Neural cell (in vitro differentiated cells): ENCODE measurements around the gene FAM13B. TPM values are rescaled to one million over a fixed set of nuclear protein-coding genes. Genes with fewer than 3 reads are reported as not detected.

ENCODE experiments used
- H2AFZ ChIP-seq: fragments of 200-600, 300-800 bp; sonication (generic), shearing (Covaris generic); 2 replicates; pipeline ENCODE4 v1.6.0; 2014; ENCODE audit warnings: low read depth, mild to moderate bottlenecking, antibody characterized with exemption, low read length, moderate library complexity
- H3F3A ChIP-seq: fragments of 200-600 bp; shearing (Covaris generic); 2 replicates; pipeline ENCODE4 v1.6.1; 2016; ENCODE audit warnings: mild to moderate bottlenecking, moderate library complexity, mixed read lengths, antibody characterized with exemption, low read length; ENCODE audit not compliant: insufficient read depth, poor library complexity, severe bottlenecking
- H3K27ac ChIP-seq: fragments of 200-600, 300-800 bp; sonication (generic), shearing (Covaris generic); 2 replicates; pipeline ENCODE4 v1.5.1; 2014; ENCODE audit warnings: mild to moderate bottlenecking, low read length, moderate library complexity
- H3K27me3 ChIP-seq: fragments of 300-800, 200-600 bp; sonication (generic), shearing (Covaris generic); 2 replicates; pipeline ENCODE4 v1.6.0; 2014; ENCODE audit warnings: mild to moderate bottlenecking, low read depth, low read length, moderate library complexity; ENCODE audit not compliant: insufficient read depth
- H3K36me3 ChIP-seq: fragments of 300-800, 200-600 bp; sonication (generic), shearing (Covaris generic); 2 replicates; pipeline ENCODE4 v1.5.1; 2014; ENCODE audit warnings: mild to moderate bottlenecking, antibody characterized with exemption, low read length, moderate library complexity; ENCODE audit not compliant: insufficient read depth
- H3K4me2 ChIP-seq: fragments of 300-800, 200-600 bp; sonication (generic), shearing (Covaris generic); 2 replicates; pipeline ENCODE4 v1.6.0; 2014; ENCODE audit warnings: mild to moderate bottlenecking, low read length
- H3K4me3 ChIP-seq: fragments of 300-800, 200-600 bp; sonication (generic), shearing (Covaris generic); 2 replicates; pipeline ENCODE4 v1.5.1; 2014; ENCODE audit warnings: mild to moderate bottlenecking, low read length, moderate library complexity
- H3K79me2 ChIP-seq: fragments of 200-600 bp; shearing (Covaris generic); replicated peaks from 2 replicates; pipeline ENCODE4 v1.6.0; 2014; ENCODE audit warnings: mild to moderate bottlenecking, low read length, moderate library complexity; ENCODE audit not compliant: insufficient read depth
- H3K9ac ChIP-seq: fragments of 300-800, 200-600 bp; sonication (generic), shearing (Covaris generic); 2 replicates; pipeline ENCODE4 v1.6.1; 2016; ENCODE audit warnings: mild to moderate bottlenecking, low read length, mixed read lengths
- H3K9me2 ChIP-seq: fragments of 200-600 bp; shearing (Covaris generic); 2 replicates; pipeline ENCODE4 v1.6.1; 2016; ENCODE audit warnings: mild to moderate bottlenecking, low read length, mixed read lengths; ENCODE audit not compliant: insufficient read depth
- H3K9me3 ChIP-seq: fragments of 200-600, 300-800 bp; sonication (generic), shearing (Covaris generic); 2 replicates; pipeline ENCODE4 v1.6.1; 2016; ENCODE audit warnings: mild to moderate bottlenecking, mixed run types, low read length, moderate library complexity, mixed read lengths
- H4K20me1 ChIP-seq: fragments of 200-600 bp; shearing (Covaris generic); 2 replicates; pipeline ENCODE4 v1.6.1; 2016; ENCODE audit warnings: mild to moderate bottlenecking, mixed run types; ENCODE audit not compliant: insufficient read depth
- EP300 ChIP-seq: fragments of 450-650 bp; conservative IDR thresholded peaks from 2 replicates; pipeline ENCODE4 v1.6.1; 2014; ENCODE audit warnings: antibody characterized with exemption, mild to moderate bottlenecking, moderate library complexity; ENCODE audit not compliant: poor library complexity, severe bottlenecking
- EZH2 ChIP-seq: fragments of 200-600, 300-800 bp; shearing (Covaris generic), sonication (generic); IDR thresholded peaks from 2 replicates; pipeline ENCODE4 v1.6.1; 2014; ENCODE audit warnings: antibody characterized with exemption, low read length, borderline replicate concordance, mild to moderate bottlenecking; ENCODE audit not compliant: insufficient read depth, poor library complexity, severe bottlenecking
- MXI1 ChIP-seq: fragments of 450-650 bp; conservative IDR thresholded peaks from 2 replicates; pipeline ENCODE4 v1.6.1; 2014; ENCODE audit warnings: antibody characterized with exemption, mild to moderate bottlenecking; ENCODE audit not compliant: poor library complexity, severe bottlenecking
- POLR2AphosphoS5 ChIP-seq: IDR thresholded peaks from 2 replicates; pipeline ENCODE4 v1.6.1; 2012
- RAD21 ChIP-seq: fragments of 450-650 bp; conservative IDR thresholded peaks from 2 replicates; pipeline ENCODE4 v1.6.1; 2014; ENCODE audit warnings: antibody characterized with exemption, mild to moderate bottlenecking, moderate library complexity
- SMC3 ChIP-seq: fragments of 450-650 bp; conservative IDR thresholded peaks from 2 replicates; pipeline ENCODE4 v1.6.1; 2014; ENCODE audit warnings: antibody characterized with exemption, mild to moderate bottlenecking, moderate library complexity; ENCODE audit not compliant: poor library complexity
- TAF1 ChIP-seq: IDR thresholded peaks from 2 replicates; pipeline ENCODE4 v1.6.1; 2012; ENCODE audit warnings: low read depth
- polyA plus RNA-seq: library from polyadenylated mRNA; depleted of rRNA; stranded (reverse); fragments of >200 nt; gene quantifications from 2 replicates; pipeline ENCODE4 v1.2.3, GENCODE V29; 2014
- TF ChIP-seq, protein P1 (sequence below): IDR thresholded peaks from 2 replicates; pipeline ENCODE4 v1.6.1; 2012; ENCODE audit warnings: borderline replicate concordance

FAM13B gene
- polyA plus RNA-seq, 1 donor from 2014 or later: 61.6 TPM

- H3K36me3 ChIP-seq: no peaks in the 10 kb centered on the region
- no peaks in the 10 kb centered on the region for H3F3A ChIP-seq
- no peak for TF ChIP-seq POLR2AphosphoS5
- peak; percentile 84 for TF ChIP-seq MXI1
- no peak for TF ChIP-seq EZH2
- TF ChIP-seq, protein P1, sequence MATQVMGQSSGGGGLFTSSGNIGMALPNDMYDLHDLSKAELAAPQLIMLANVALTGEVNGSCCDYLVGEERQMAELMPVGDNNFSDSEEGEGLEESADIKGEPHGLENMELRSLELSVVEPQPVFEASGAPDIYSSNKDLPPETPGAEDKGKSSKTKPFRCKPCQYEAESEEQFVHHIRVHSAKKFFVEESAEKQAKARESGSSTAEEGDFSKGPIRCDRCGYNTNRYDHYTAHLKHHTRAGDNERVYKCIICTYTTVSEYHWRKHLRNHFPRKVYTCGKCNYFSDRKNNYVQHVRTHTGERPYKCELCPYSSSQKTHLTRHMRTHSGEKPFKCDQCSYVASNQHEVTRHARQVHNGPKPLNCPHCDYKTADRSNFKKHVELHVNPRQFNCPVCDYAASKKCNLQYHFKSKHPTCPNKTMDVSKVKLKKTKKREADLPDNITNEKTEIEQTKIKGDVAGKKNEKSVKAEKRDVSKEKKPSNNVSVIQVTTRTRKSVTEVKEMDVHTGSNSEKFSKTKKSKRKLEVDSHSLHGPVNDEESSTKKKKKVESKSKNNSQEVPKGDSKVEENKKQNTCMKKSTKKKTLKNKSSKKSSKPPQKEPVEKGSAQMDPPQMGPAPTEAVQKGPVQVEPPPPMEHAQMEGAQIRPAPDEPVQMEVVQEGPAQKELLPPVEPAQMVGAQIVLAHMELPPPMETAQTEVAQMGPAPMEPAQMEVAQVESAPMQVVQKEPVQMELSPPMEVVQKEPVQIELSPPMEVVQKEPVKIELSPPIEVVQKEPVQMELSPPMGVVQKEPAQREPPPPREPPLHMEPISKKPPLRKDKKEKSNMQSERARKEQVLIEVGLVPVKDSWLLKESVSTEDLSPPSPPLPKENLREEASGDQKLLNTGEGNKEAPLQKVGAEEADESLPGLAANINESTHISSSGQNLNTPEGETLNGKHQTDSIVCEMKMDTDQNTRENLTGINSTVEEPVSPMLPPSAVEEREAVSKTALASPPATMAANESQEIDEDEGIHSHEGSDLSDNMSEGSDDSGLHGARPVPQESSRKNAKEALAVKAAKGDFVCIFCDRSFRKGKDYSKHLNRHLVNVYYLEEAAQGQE: no peak
- TF ChIP-seq TAF1: no peak
- peaks cover 51% of the 10 kb centered on the region for H3K79me2 ChIP-seq
- H3K27ac ChIP-seq: peak overlapping the region; percentile 100
- peak overlapping the region; percentile 100 for H3K9ac ChIP-seq
- no peaks in the 10 kb centered on the region for H3K9me3 ChIP-seq
- no peaks in the 10 kb centered on the region for H3K27me3 ChIP-seq
- peak overlapping the region; percentile 66 for H3K4me2 ChIP-seq
- peak overlapping the region; percentile 93 for H3K4me3 ChIP-seq
- H2AFZ ChIP-seq: peak overlapping the region; percentile 87
- no peaks in the 10 kb centered on the region for H4K20me1 ChIP-seq
- no peaks in the 10 kb centered on the region for H3K9me2 ChIP-seq
These were observed 779 bp downstream of the FAM13B start for GRCh38 chr5:138032028-138032571.

DNA sequence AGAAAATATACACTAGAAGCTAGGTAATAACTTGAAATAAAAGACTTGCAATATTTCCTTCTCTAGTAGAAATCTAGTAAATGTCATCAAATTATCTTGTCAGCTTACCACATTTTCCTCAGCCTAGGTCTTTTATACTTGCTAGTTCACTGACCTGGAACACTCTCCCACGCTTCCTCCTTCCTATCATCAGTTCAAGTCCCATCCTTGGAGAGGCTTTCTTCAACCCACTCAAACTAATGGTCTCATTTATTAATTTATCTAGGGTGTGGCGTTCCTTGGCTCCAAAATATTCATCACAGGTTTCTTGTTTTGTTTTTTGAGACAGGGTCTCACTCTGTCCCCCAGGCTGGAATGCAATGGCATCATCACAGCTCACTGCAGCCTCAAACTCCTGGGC lies 2.9 kb downstream of the FAM13B start:
- Histone ChIP-seq H3K36me3 (no peaks in the 10 kb centered on the region), H3K4me2 (no peak overlapping the region)

DNA sequence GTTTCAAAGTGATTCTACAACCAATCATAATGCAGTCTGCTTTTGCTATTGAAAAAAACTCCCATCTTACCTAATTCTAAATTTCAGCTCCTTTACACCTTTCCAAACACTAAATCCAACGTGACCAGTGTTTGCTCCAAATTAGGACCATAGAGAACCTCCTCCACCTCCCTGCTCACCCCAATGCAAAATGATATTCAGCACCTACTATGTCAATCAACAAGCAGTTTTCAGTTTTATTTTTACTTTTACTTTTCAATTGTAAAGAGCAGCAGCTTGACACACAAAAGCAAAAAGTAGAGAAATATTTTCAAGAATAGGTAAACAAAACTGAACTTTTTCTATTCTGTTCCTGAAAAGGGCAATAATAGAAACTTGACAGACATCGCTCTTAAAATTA lies 3.4 kb downstream of the FAM13B start:
- Histone ChIP-seq H3K27ac (no peak overlapping the region), H3K9me3 (no peaks in the 10 kb centered on the region), H3K36me3 (no peaks in the 10 kb centered on the region), H3K9me2 (no peaks in the 10 kb centered on the region), H3K4me3 (peak overlapping the region; percentile 40), H2AFZ (no peak overlapping the region), H3F3A (no peaks in the 10 kb centered on the region), H3K4me2 (no peak overlapping the region), H3K79me2 (peaks cover 75% of the 10 kb centered on the region), H4K20me1 (no peaks in the 10 kb centered on the region), H3K9ac (no peak overlapping the region), H3K27me3 (no peaks in the 10 kb centered on the region)
- TF ChIP-seq SMC3: no peak
- TF ChIP-seq, protein P1: no peak
- no peak for TF ChIP-seq EZH2

More for the DNA sequence above, 2.9 kb downstream of the FAM13B start:
- Histone ChIP-seq H2AFZ (no peak overlapping the region), H3K9ac (no peak overlapping the region), H3K9me3 (no peaks in the 10 kb centered on the region), H3K79me2 (peaks cover 71% of the 10 kb centered on the region), H3K4me3 (peak overlapping the region; percentile 40), H3K27ac (no peak overlapping the region), H3K27me3 (no peaks in the 10 kb centered on the region), H3K9me2 (no peaks in the 10 kb centered on the region), H4K20me1 (no peaks in the 10 kb centered on the region), H3F3A (no peaks in the 10 kb centered on the region)
- TF ChIP-seq TAF1 (no peak), SMC3 (no peak), EP300 (no peak), RAD21 (no peak), MXI1 (no peak)
